ENCODE data around the gene MGST2. TPM values are rescaled to one million over a fixed set of nuclear protein-coding genes. Genes with fewer than 3 reads are reported as not detected.
"Not testable (repeated sequence)": the region's sequence is repeated elsewhere in the genome, so short reads cannot be mapped to it uniquely, and the experiment has no call there.

The MGST2 gene
- total and polyA plus RNA-seq, 3 experiments from 2014 or later = 2.6 to 10.9 (median 4.6) TPM

- no peaks in the 10 kb centered on the region for H3K4me1 ChIP-seq (ENCODE audit: insufficient read depth, low read length)
- no peak for DNase-seq
- H3K9me3 ChIP-seq (ENCODE audit: low read length) = no peaks in the 10 kb centered on the region
- Mint-ChIP-seq H3K36me3 (no peaks in the 10 kb centered on the region), H3K27me3 (peaks cover 0 to 8% of the 10 kb centered on the region in 2 donors), H3K9me3 (no peaks in the 10 kb centered on the region), H3K27ac (no peak overlapping the region), H3K4me1 (peaks cover 0 to 6% (median 5%) of the 10 kb centered on the region in 3 donors), H3K4me3 (no peak overlapping the region)
- CTCF ChIA-PET = interaction anchor here (0.7 kb wide), 1 partner anchor 29 kb away, joined by 3 read pairs; no protein-coding TSS in a partner anchor
- no peaks in the 10 kb centered on the region for H3K36me3 ChIP-seq (ENCODE audit: insufficient read depth, low read length)
- no peaks in the 10 kb centered on the region for H3K27me3 ChIP-seq (ENCODE audit: insufficient read depth, low read length, poor library complexity, severe bottlenecking)
- H3K27ac ChIP-seq (ENCODE audit: low read depth, low read length) = no peak overlapping the region
- no peak overlapping the region for H3K4me3 ChIP-seq (ENCODE audit: low read length)
- POLR2A ChIA-PET = no interaction called here
Observed at GRCh38 chr4:139689093-139689722, 23.6 kb downstream of the MGST2 start.

- Histone ChIP-seq H3K27me3 (ENCODE audit: insufficient read depth, low read length, poor library complexity, severe bottlenecking) (no peaks in the 10 kb centered on the region), H3K4me1 (ENCODE audit: insufficient read depth, low read length) (no peaks in the 10 kb centered on the region), H3K4me3 (ENCODE audit: low read length) (no peak overlapping the region), H3K36me3 (ENCODE audit: insufficient read depth, low read length) (no peaks in the 10 kb centered on the region), H3K27ac (ENCODE audit: low read depth, low read length) (no peak overlapping the region), H3K9me3 (ENCODE audit: low read length) (no peaks in the 10 kb centered on the region)
- Mint-ChIP-seq H3K36me3 (no peaks in the 10 kb centered on the region), H3K4me1 (peaks cover 0 to under 1% (median 0%) of the 10 kb centered on the region in 3 donors), H3K27ac (no peak overlapping the region), H3K9me3 (no peaks in the 10 kb centered on the region), H3K27me3 (peaks cover 0 to 8% of the 10 kb centered on the region in 2 donors), H3K4me3 (no peak overlapping the region)
- ChIA-PET POLR2A (no interaction called here), CTCF (no interaction called here)
- DNase-seq = no peak
Observed at GRCh38 chr4:139690419-139690818, 24.8 kb downstream of the MGST2 start.

GRCh38 chr4:139692309-139693012 lies 26.8 kb downstream of the MGST2 start:
- no peaks in the 10 kb centered on the region for H3K4me1 Mint-ChIP-seq
- Histone ChIP-seq H3K4me1 (ENCODE audit: insufficient read depth, low read length) (no peaks in the 10 kb centered on the region), H3K4me3 (ENCODE audit: low read length) (no peak overlapping the region), H3K27me3 (ENCODE audit: insufficient read depth, low read length, poor library complexity, severe bottlenecking) (no peaks in the 10 kb centered on the region), H3K36me3 (ENCODE audit: insufficient read depth, low read length) (no peaks in the 10 kb centered on the region), H3K9me3 (ENCODE audit: low read length) (no peaks in the 10 kb centered on the region), H3K27ac (ENCODE audit: low read depth, low read length) (no peak overlapping the region)
- peaks cover 0 to 3% (median 0%) of the 10 kb centered on the region in 3 donors for H3K36me3 Mint-ChIP-seq
- ChIA-PET POLR2A (no interaction called here), CTCF (no interaction called here)
- H3K27me3 Mint-ChIP-seq = peaks cover 0 to 4% of the 10 kb centered on the region in 2 donors
- H3K27ac Mint-ChIP-seq = no peak overlapping the region
- H3K9me3 Mint-ChIP-seq = peaks cover 0 to 7% (median 1%) of the 10 kb centered on the region in 5 donors
- DNase-seq = no peak
- H3K4me3 Mint-ChIP-seq = no peak overlapping the region

GRCh38 chr4:139694522-139695107 lies 29.0 kb downstream of the MGST2 start:
- no peaks in the 10 kb centered on the region for H3K9me3 ChIP-seq (ENCODE audit: low read length)
- ChIA-PET CTCF (no interaction called here), POLR2A (no interaction called here)
- H3K27me3 ChIP-seq (ENCODE audit: insufficient read depth, low read length, poor library complexity, severe bottlenecking) = no peaks in the 10 kb centered on the region
- Mint-ChIP-seq H3K4me1 (no peaks in the 10 kb centered on the region), H3K27me3 (peaks cover 0 to 4% of the 10 kb centered on the region in 2 donors), H3K27ac (no peak overlapping the region), H3K4me3 (no peak overlapping the region), H3K9me3 (peaks cover 0 to 7% (median 2%) of the 10 kb centered on the region in 5 donors), H3K36me3 (peaks cover 1 to 5% (median 4%) of the 10 kb centered on the region in 3 donors)
- no peaks in the 10 kb centered on the region for H3K36me3 ChIP-seq (ENCODE audit: insufficient read depth, low read length)
- H3K4me1 ChIP-seq (ENCODE audit: insufficient read depth, low read length) = no peaks in the 10 kb centered on the region
- H3K27ac ChIP-seq (ENCODE audit: low read depth, low read length) = no peak overlapping the region
- H3K4me3 ChIP-seq (ENCODE audit: low read length) = no peak overlapping the region
- no peak for DNase-seq

GRCh38 chr4:139696491-139696890 lies 30.9 kb downstream of the MGST2 start:
- H3K4me3 Mint-ChIP-seq = no peak overlapping the region

GRCh38 chr4:139698167-139698925 lies 32.7 kb downstream of the MGST2 start:
- DNase-seq; H3K9me3 Mint-ChIP-seq; H3K27ac Mint-ChIP-seq; H3K36me3 Mint-ChIP-seq; H3K4me1 ChIP-seq (ENCODE audit: insufficient read depth, low read length); H3K4me1 Mint-ChIP-seq; H3K4me3 ChIP-seq (ENCODE audit: low read length); H3K27ac ChIP-seq (ENCODE audit: low read depth, low read length); H3K4me3 Mint-ChIP-seq; H3K27me3 Mint-ChIP-seq; CTCF ChIA-PET; H3K36me3 ChIP-seq (ENCODE audit: insufficient read depth, low read length); H3K9me3 ChIP-seq (ENCODE audit: low read length); H3K27me3 ChIP-seq (ENCODE audit: insufficient read depth, low read length, poor library complexity, severe bottlenecking): not testable (repeated sequence)
- POLR2A ChIA-PET = interaction anchor here (0.7 kb wide), 1 partner anchor 242 kb away, joined by 4 read pairs; no protein-coding TSS in a partner anchor

More at GRCh38 chr4:139696491-139696890, 30.9 kb downstream of the MGST2 start:
- H3K36me3 ChIP-seq (ENCODE audit: insufficient read depth, low read length) = no peaks in the 10 kb centered on the region
- H3K9me3 ChIP-seq (ENCODE audit: low read length) = no peaks in the 10 kb centered on the region
- Mint-ChIP-seq H3K4me1 (no peaks in the 10 kb centered on the region), H3K27me3 (peaks cover 0 to 4% of the 10 kb centered on the region in 2 donors), H3K9me3 (peaks cover 0 to 7% (median 2%) of the 10 kb centered on the region in 5 donors), H3K27ac (no peak overlapping the region), H3K36me3 (peaks cover 1 to 5% (median 4%) of the 10 kb centered on the region in 3 donors)
- no peak for DNase-seq
- no peaks in the 10 kb centered on the region for H3K27me3 ChIP-seq (ENCODE audit: insufficient read depth, low read length, poor library complexity, severe bottlenecking)
- H3K27ac ChIP-seq (ENCODE audit: low read depth, low read length) = no peak overlapping the region
- ChIA-PET POLR2A (no interaction called here), CTCF (no interaction called here)
- H3K4me3 ChIP-seq (ENCODE audit: low read length) = no peak overlapping the region
- H3K4me1 ChIP-seq (ENCODE audit: insufficient read depth, low read length) = no peaks in the 10 kb centered on the region

DNA sequence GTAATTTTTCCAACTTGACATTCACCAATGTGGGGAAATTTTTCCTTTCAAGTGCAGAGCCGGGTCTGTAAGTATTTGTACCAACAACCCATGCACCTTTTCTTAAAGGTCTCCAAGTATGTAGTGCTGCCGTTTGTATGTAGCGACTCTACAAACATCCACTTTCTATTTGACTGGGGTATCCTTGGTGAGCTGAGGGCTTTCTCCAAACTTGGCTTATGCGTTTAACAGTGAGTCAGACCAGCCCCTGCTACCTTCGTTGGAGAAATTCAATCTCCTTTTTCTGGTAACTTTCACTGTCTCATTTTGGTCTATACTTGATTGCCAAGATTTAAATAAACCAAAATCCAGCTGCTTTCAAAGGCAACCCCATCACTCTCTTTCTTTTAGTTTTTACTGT lies 34.9 kb downstream of the MGST2 start:
- Mint-ChIP-seq H3K4me1 (no peaks in the 10 kb centered on the region), H3K4me3 (no peak overlapping the region), H3K9me3 (peaks cover 0 to 7% (median 2%) of the 10 kb centered on the region in 5 donors), H3K27me3 (peaks cover 0 to 3% of the 10 kb centered on the region in 2 donors), H3K36me3 (peaks cover 3 to 19% (median 12%) of the 10 kb centered on the region in 3 donors), H3K27ac (no peak overlapping the region)
- Histone ChIP-seq H3K27ac (ENCODE audit: low read depth, low read length) (no peak overlapping the region), H3K4me1 (ENCODE audit: insufficient read depth, low read length) (no peaks in the 10 kb centered on the region), H3K4me3 (ENCODE audit: low read length) (no peak overlapping the region), H3K36me3 (ENCODE audit: insufficient read depth, low read length) (no peaks in the 10 kb centered on the region), H3K9me3 (ENCODE audit: low read length) (no peaks in the 10 kb centered on the region), H3K27me3 (ENCODE audit: insufficient read depth, low read length, poor library complexity, severe bottlenecking) (no peaks in the 10 kb centered on the region)
- ChIA-PET CTCF (no interaction called here), POLR2A (no interaction called here)
- no peak for DNase-seq

All from CD8-positive, alpha-beta memory T cell (primary cell).